ENCODE measurements around the gene TEX264. TPM values are rescaled to one million over a fixed set of nuclear protein-coding genes. Genes with fewer than 3 reads are reported as not detected.

TEX264 gene
- total RNA-seq, 1 donor from 2014 or later = 38.6 TPM

- H3K4me3 Mint-ChIP-seq = no peak overlapping the region
- peaks cover 48% of the 10 kb centered on the region for H3K27me3 Mint-ChIP-seq (ENCODE audit: low read depth)
- peaks cover 7% of the 10 kb centered on the region for H3K4me1 Mint-ChIP-seq
- no peaks in the 10 kb centered on the region for H3K9me3 Mint-ChIP-seq
- H3K36me3 Mint-ChIP-seq = no peaks in the 10 kb centered on the region
- H3K27ac Mint-ChIP-seq = no peak overlapping the region
- DNase-seq (ENCODE audit: low spot score in 2 of 2, unreplicated experiment in 2 of 2) = peak in 1 of 2 experiments; percentile 32
- TF ChIP-seq CTCF (IDR thresholded peaks at IDR 0.05; ENCODE audit: unreplicated experiment) = no peak
Observed at GRCh38 chr3:51711352-51712037, 40.4 kb downstream of the TEX264 start.

GRCh38 chr3:51712038-51712420 lies 41.0 kb downstream of the TEX264 start:
- no peak overlapping the region for H3K4me3 Mint-ChIP-seq
- H3K27ac Mint-ChIP-seq = no peak overlapping the region
- DNase-seq (ENCODE audit: low spot score in 2 of 2, unreplicated experiment in 2 of 2) = peak in 1 of 2 experiments; percentile 16
- peaks cover 47% of the 10 kb centered on the region for H3K27me3 Mint-ChIP-seq (ENCODE audit: low read depth)
- no peak for TF ChIP-seq CTCF (IDR thresholded peaks at IDR 0.05; ENCODE audit: unreplicated experiment)
- no peaks in the 10 kb centered on the region for H3K36me3 Mint-ChIP-seq
- peaks cover 7% of the 10 kb centered on the region for H3K4me1 Mint-ChIP-seq
- no peaks in the 10 kb centered on the region for H3K9me3 Mint-ChIP-seq

- no peaks in the 10 kb centered on the region for H3K9me3 Mint-ChIP-seq
- peak in 1 of 2 experiments; percentile 30 for DNase-seq (ENCODE audit: low spot score in 2 of 2, unreplicated experiment in 2 of 2)
- no peak overlapping the region for H3K4me3 Mint-ChIP-seq
- H3K36me3 Mint-ChIP-seq = no peaks in the 10 kb centered on the region
- peaks cover 3% of the 10 kb centered on the region for H3K4me1 Mint-ChIP-seq
- no peak for TF ChIP-seq CTCF (IDR thresholded peaks at IDR 0.05; ENCODE audit: unreplicated experiment)
- peaks cover 44% of the 10 kb centered on the region for H3K27me3 Mint-ChIP-seq (ENCODE audit: low read depth)
- H3K27ac Mint-ChIP-seq = no peak overlapping the region
Observed at GRCh38 chr3:51712511-51712931, 41.5 kb downstream of the TEX264 start.

- Mint-ChIP-seq H3K9me3 (no peaks in the 10 kb centered on the region), H3K36me3 (no peaks in the 10 kb centered on the region), H3K4me1 (no peaks in the 10 kb centered on the region), H3K27me3 (ENCODE audit: low read depth) (peaks cover 40% of the 10 kb centered on the region), H3K27ac (no peak overlapping the region), H3K4me3 (no peak overlapping the region)
- no peak for TF ChIP-seq CTCF (IDR thresholded peaks at IDR 0.05; ENCODE audit: unreplicated experiment)
- peak in 1 of 2 experiments; percentile 30 for DNase-seq (ENCODE audit: low spot score in 2 of 2, unreplicated experiment in 2 of 2)
Observed at GRCh38 chr3:51712963-51713362, 41.9 kb downstream of the TEX264 start.

GRCh38 chr3:51715231-51715976 lies 44.4 kb downstream of the TEX264 start:
- Mint-ChIP-seq H3K4me1 (no peaks in the 10 kb centered on the region), H3K9me3 (no peaks in the 10 kb centered on the region), H3K4me3 (no peak overlapping the region), H3K27ac (no peak overlapping the region), H3K36me3 (no peaks in the 10 kb centered on the region), H3K27me3 (ENCODE audit: low read depth) (peaks cover 22% of the 10 kb centered on the region)
- DNase-seq (ENCODE audit: low spot score in 2 of 2, unreplicated experiment in 2 of 2) = no peak
- no peak for TF ChIP-seq CTCF (IDR thresholded peaks at IDR 0.05; ENCODE audit: unreplicated experiment)
